ENCODE results near the gene GABRA4. TPM values are rescaled to one million over a fixed set of nuclear protein-coding genes. Genes with fewer than 3 reads are reported as not detected.

The GABRA4 gene
- total and polyA plus RNA-seq, 10 of the 15 experiments (the other 5 are each of a cell fraction or from before 2014, with no cell fraction given) = 0.69 to 14.6 (median 1.1) TPM

DNA sequence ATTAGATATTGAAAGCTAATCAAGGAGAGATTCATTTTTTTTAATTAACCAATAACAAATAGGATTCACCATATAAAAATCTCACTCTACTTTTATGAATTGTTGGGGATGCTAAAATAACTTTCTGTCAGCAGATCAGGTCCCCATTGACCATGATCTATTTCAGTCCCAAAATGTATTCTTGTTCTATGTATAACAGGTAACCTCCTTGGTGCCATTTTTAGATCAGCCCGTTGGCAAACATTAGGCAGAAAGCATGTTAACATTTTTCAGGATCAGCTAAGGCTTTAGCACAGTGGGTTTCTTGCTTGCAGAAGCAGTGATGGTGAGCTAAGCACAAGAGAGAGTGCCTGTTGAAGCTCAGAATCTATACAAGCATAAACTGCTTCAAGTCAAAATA is 43.6 kb downstream of the GABRA4 start:
- no TSS peak for BruUV-seq (replicated peaks)
- Histone ChIP-seq H3K79me2 (ENCODE audit: control insufficient read depth, insufficient read depth, low read length) (no peaks in the 10 kb centered on the region), H3K27ac (ENCODE audit: control insufficient read depth, insufficient read depth) (no peak overlapping the region), H3K36me3 (ENCODE audit: control insufficient read depth in 2 of 2, insufficient read depth in 2 of 2, low read length in 1 of 2) (no peaks in the 10 kb centered on the region), H3K9ac (ENCODE audit: control insufficient read depth, insufficient read depth, low read length) (no peak overlapping the region), H3K9me3 (replicated peaks; ENCODE audit: control insufficient read depth, insufficient read depth, low read length) (no peaks in the 10 kb centered on the region), H2AFZ (ENCODE audit: control insufficient read depth, low read depth, low read length) (no peak overlapping the region), H3K4me3 (no peak overlapping the region), H4K20me1 (ENCODE audit: control insufficient read depth, insufficient read depth) (no peaks in the 10 kb centered on the region), H3K4me2 (ENCODE audit: control insufficient read depth, insufficient read depth) (no peak overlapping the region), H3K4me1 (ENCODE audit: control insufficient read depth, insufficient read depth, low read length) (no peaks in the 10 kb centered on the region), H3K27me3 (replicated peaks in 1 of 2; ENCODE audit: control insufficient read depth in 2 of 2, insufficient read depth in 2 of 2, low read length in 1 of 2) (no peaks in the 10 kb centered on the region)
- ChIA-PET RAD21 (ENCODE audit: unreplicated experiment) (interaction anchor here (0.7 to 1.6 kb wide), 5 partner anchors 9 to 617 kb away, joined by 3 to 6 read pairs (median 4); no protein-coding TSS in a partner anchor), CTCF (interaction anchor here (1.0 to 6.5 kb wide), 6 partner anchors 10 to 173 kb away, joined by 3 to 41 read pairs (median 4); no protein-coding TSS in a partner anchor), SMC1A (ENCODE audit: uncharacterized antibody, unreplicated experiment) (interaction anchor here (0.9 to 4.3 kb wide), 9 partner anchors 10 to 416 kb away, joined by 3 to 47 read pairs (median 5); no protein-coding TSS in a partner anchor), POLR2A (interaction anchor here (0.7 kb wide), 1 partner anchor 62 kb away, joined by 3 read pairs; no protein-coding TSS in a partner anchor)
- FAIRE-seq (no peak), ATAC-seq (no peak), DNase-seq (ENCODE audit: low read depth, low spot score) (no peak)
- TF ChIP-seq SMC3 (IDR thresholded peaks at IDR 0.05; ENCODE audit: borderline replicate concordance, low read length) = no peak
- TF ChIP-seq RAD21 (IDR thresholded peaks at IDR 0.05; ENCODE audit: insufficient read depth, low read depth, low read length) = no peak
- no peak for TF ChIP-seq SMAD5 (IDR thresholded peaks at IDR 0.05; ENCODE audit: low read depth)
- no peak for TF ChIP-seq SPI1 (IDR thresholded peaks at IDR 0.05; ENCODE audit: borderline replicate concordance, insufficient read depth, low read depth, low read length)
- no peak for TF ChIP-seq RELA (IDR thresholded peaks at IDR 0.05; ENCODE audit: borderline replicate concordance, partially characterized antibody)
- no peak for TF ChIP-seq NFYB (IDR thresholded peaks at IDR 0.05; ENCODE audit: insufficient read depth, low read depth, low read length)
- TF ChIP-seq HDAC2 (IDR thresholded peaks at IDR 0.05) = no peak
- no peak for TF ChIP-seq BCL11A (IDR thresholded peaks at IDR 0.05; ENCODE audit: low read depth, low read length)
- TF ChIP-seq PAX8 (IDR thresholded peaks at IDR 0.05) = no peak
- no peak for TF ChIP-seq WRNIP1 (IDR thresholded peaks at IDR 0.05; ENCODE audit: borderline replicate concordance, low read depth, low read length)
- intact Hi-C loops (cut with micrococcal nuclease; ENCODE audit: unreplicated experiment) (no loop called here), in situ Hi-C loops (cut with MboI) (no loop called here)
- 0% methylated on average over 1 of the region's 1 CpG for WGBS (ENCODE audit: insufficient coverage, insufficient replicate concordance, low lambda C conversion rate, missing lambda C conversion rate)
